Coronary artery (tissue), 2 donors: ENCODE measurements around the gene TMEM151B.

Experiments used
- DNase-seq: peaks from one replicate; pipeline ENCODE4 v3.0.0-alpha.2; 2017; ENCODE audit warnings: low spot score
- H3K27ac ChIP-seq, 2 donors: fragments of 200-600 bp; sonication (generic); one replicate each; pipeline ENCODE4 v1.5.1; 2016 to 2019
- H3K4me3 ChIP-seq: fragments of 200-600 bp; sonication (generic); 2 replicates; pipeline ENCODE4 v1.5.1; 2016; ENCODE audit warnings: mild to moderate bottlenecking, moderate library complexity
- CTCF ChIP-seq: fragments of 200-600 bp; sonication (generic); IDR thresholded peaks from one replicate; pipeline ENCODE4 v1.5.1; 2019; ENCODE audit warnings: antibody characterized with exemption

TMEM151B gene

GRCh38 chr6:44303842-44304241 lies 33.6 kb downstream of the TMEM151B start:
- DNase-seq, result no peak
- Histone ChIP-seq H3K4me3 (no peak overlapping the region), H3K27ac (no peak overlapping the region)
- TF ChIP-seq CTCF, result no peak

- peak; percentile 53 for TF ChIP-seq CTCF
- no peak overlapping the region for H3K27ac ChIP-seq
- no peak for DNase-seq
- no peak overlapping the region for H3K4me3 ChIP-seq
Measured at GRCh38 chr6:44304282-44305199, 34.3 kb downstream of the TMEM151B start.

- H3K27ac ChIP-seq, result no peak overlapping the region
- no peak for DNase-seq
- no peak for TF ChIP-seq CTCF
- H3K4me3 ChIP-seq, result no peak overlapping the region
Measured at GRCh38 chr6:44305200-44305725, 35.0 kb downstream of the TMEM151B start.

GRCh38 chr6:44306710-44307109 lies 36.5 kb downstream of the TMEM151B start:
- H3K27ac ChIP-seq, result no peak overlapping the region
- H3K4me3 ChIP-seq, result no peak overlapping the region
- no peak for TF ChIP-seq CTCF
- DNase-seq, result no peak

GRCh38 chr6:44307217-44307616 lies 37.0 kb downstream of the TMEM151B start:
- TF ChIP-seq CTCF, result no peak
- Histone ChIP-seq H3K27ac (no peak overlapping the region), H3K4me3 (no peak overlapping the region)
- DNase-seq, result no peak

GRCh38 chr6:44309092-44309491 lies 38.8 kb downstream of the TMEM151B start:
- no peak for TF ChIP-seq CTCF
- Histone ChIP-seq H3K4me3 (no peak overlapping the region), H3K27ac (no peak overlapping the region)
- DNase-seq, result no peak

- DNase-seq, result no peak
- H3K4me3 ChIP-seq, result no peak overlapping the region
- TF ChIP-seq CTCF, result no peak
- no peak overlapping the region for H3K27ac ChIP-seq
Measured at GRCh38 chr6:44309631-44310030, 39.4 kb downstream of the TMEM151B start.
